ENCODE measurements around the gene TBL1X. TPM values are rescaled to one million over a fixed set of nuclear protein-coding genes. Genes with fewer than 3 reads are reported as not detected.

Gene TBL1X
- total RNA-seq, 5 donors from 2014 or later (not counting 1 experiment from before 2014, with no cell fraction given) = 21.0 to 50.8 (median 40.5) TPM

DNA sequence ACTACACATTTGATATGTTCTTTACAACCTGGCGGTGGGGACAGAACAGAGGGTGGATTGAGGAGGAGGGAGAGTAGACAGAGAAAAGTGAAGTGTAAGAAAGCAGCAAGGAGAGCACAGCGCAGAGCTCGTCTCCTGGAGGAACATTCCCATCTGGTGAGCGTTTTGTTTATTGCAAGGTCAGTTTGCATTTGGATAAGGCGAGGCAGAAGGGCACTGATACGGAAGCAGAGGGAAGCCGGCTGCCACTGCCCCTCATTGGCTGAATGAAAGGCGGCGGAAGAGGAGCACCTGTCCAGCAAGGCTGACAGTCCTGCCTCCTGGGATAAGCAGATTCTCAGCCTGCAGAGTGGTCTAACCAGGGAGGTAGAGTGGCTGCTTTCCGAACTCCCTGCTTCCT lies 217.6 kb downstream of the TBL1X start:
- H3K4me3 ChIP-seq (ENCODE audit: control insufficient read depth in 1 of 2, extremely low read depth in 1 of 2, low read length in 1 of 2) = no peak overlapping the region
- H3K36me3 Mint-ChIP-seq = peaks cover 21% of the 10 kb centered on the region
- POLR2A ChIA-PET = no interaction called here

DNA sequence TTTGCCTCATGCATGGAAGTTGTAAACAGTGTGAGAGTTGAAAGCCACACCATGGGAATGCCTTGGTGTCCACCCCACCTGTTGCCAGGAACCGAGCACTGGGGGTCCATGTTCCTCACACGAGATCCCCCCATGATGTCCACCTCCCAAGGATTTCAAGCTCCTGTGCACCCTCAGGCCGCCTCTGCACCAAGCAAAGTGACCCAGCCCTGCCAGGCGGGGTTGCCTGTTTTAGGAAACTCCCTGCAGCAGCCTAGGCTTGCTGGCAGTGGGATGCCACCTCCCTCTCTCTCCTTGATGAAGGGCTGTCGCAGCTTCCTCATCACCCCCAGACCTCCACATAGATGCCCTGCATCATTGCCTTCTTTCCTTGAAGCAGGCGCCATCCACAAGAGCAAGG lies 218.0 kb downstream of the TBL1X start:
- POLR2A ChIA-PET = no interaction called here
- Mint-ChIP-seq H3K4me3 (no peak overlapping the region), H3K27ac (no peak overlapping the region), H3K9me3 (no peaks in the 10 kb centered on the region), H3K36me3 (peaks cover 21% of the 10 kb centered on the region), H3K4me1 (peaks cover 0 to 4% (median 4%) of the 10 kb centered on the region in 3 donors), H3K27me3 (no peaks in the 10 kb centered on the region)
- WGBS (ENCODE audit: insufficient coverage) = 100% methylated on average over 2 of the region's 6 CpGs
- Histone ChIP-seq H3K9me3 (no peaks in the 10 kb centered on the region), H3K4me3 (ENCODE audit: control insufficient read depth in 1 of 2, extremely low read depth in 1 of 2, low read length in 1 of 2) (no peak overlapping the region), H3K4me1 (ENCODE audit: control insufficient read depth in 1 of 2, extremely low read depth in 1 of 2, insufficient read depth in 2 of 2, low read length in 2 of 2) (no peaks in the 10 kb centered on the region), H3K27ac (ENCODE audit: low read length) (no peak overlapping the region), H3K36me3 (ENCODE audit: control insufficient read depth in 2 of 2, extremely low read depth in 1 of 2, insufficient read depth in 1 of 2, low read length in 1 of 2) (peaks cover 0 to 5% of the 10 kb centered on the region in 2 donors), H3K27me3 (replicated peaks in 1 of 2; ENCODE audit: control insufficient read depth in 2 of 2, extremely low read depth in 1 of 2, insufficient read depth in 2 of 2, low read length in 1 of 2) (no peaks in the 10 kb centered on the region)
- ATAC-seq (replicated peaks in 1 of 4) (no peak), DNase-seq (no peak)
- CTCF ChIA-PET = no interaction called here

More for the DNA sequence above, 217.6 kb downstream of the TBL1X start:
- H3K27me3 ChIP-seq (replicated peaks in 1 of 2; ENCODE audit: control insufficient read depth in 2 of 2, extremely low read depth in 1 of 2, insufficient read depth in 2 of 2, low read length in 1 of 2) = no peaks in the 10 kb centered on the region
- Mint-ChIP-seq H3K27ac (no peak overlapping the region), H3K4me3 (no peak overlapping the region), H3K9me3 (no peaks in the 10 kb centered on the region), H3K4me1 (peaks cover 0 to 8% (median 7%) of the 10 kb centered on the region in 3 donors), H3K27me3 (no peaks in the 10 kb centered on the region)
- no peaks in the 10 kb centered on the region for H3K4me1 ChIP-seq (ENCODE audit: control insufficient read depth in 1 of 2, extremely low read depth in 1 of 2, insufficient read depth in 2 of 2, low read length in 2 of 2)
- H3K36me3 ChIP-seq (ENCODE audit: control insufficient read depth in 2 of 2, extremely low read depth in 1 of 2, insufficient read depth in 1 of 2, low read length in 1 of 2) = peaks cover 0 to 5% of the 10 kb centered on the region in 2 donors
- no peak for DNase-seq
- H3K9me3 ChIP-seq = no peaks in the 10 kb centered on the region
- CTCF ChIA-PET = no interaction called here
- no peak overlapping the region for H3K27ac ChIP-seq (ENCODE audit: low read length)
- no peak for ATAC-seq (replicated peaks in 1 of 4)
- WGBS (ENCODE audit: insufficient coverage) = 98% methylated on average over 8 of the region's 10 CpGs

DNA sequence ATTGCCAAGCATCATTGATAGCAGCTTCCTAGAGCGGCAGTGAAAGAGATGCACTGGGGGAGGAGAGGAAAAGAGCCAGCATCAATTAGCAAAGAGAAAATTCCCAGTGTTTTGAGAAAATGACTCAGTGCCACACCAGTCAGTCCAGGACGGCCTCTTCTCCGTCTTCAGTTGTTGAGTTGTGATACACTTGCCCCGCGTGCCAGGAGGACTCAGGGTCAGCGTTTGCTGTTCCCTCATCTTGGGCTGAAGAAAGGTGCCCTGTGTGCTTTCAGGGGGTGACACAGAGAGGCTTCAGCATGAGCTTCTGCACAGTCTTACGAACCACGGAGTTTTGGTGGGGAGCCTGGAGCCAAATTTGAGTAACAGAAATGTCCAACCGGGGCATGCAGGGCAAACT lies 218.5 kb downstream of the TBL1X start:
- H3K27ac ChIP-seq (ENCODE audit: low read length) = no peak overlapping the region
- peaks cover 0 to 5% of the 10 kb centered on the region in 2 donors for H3K36me3 ChIP-seq (ENCODE audit: control insufficient read depth in 2 of 2, extremely low read depth in 1 of 2, insufficient read depth in 1 of 2, low read length in 1 of 2)
- POLR2A ChIA-PET = no interaction called here
- no peak overlapping the region for H3K4me3 Mint-ChIP-seq
- no peak overlapping the region for H3K27ac Mint-ChIP-seq
- no peaks in the 10 kb centered on the region for H3K27me3 Mint-ChIP-seq
- peaks cover 26% of the 10 kb centered on the region for H3K36me3 Mint-ChIP-seq
- H3K4me3 ChIP-seq (ENCODE audit: control insufficient read depth in 1 of 2, extremely low read depth in 1 of 2, low read length in 1 of 2) = no peak overlapping the region
- CTCF ChIA-PET = no interaction called here
- H3K9me3 ChIP-seq = no peaks in the 10 kb centered on the region
- ATAC-seq (replicated peaks in 1 of 4) (no peak), DNase-seq (no peak)
- no peaks in the 10 kb centered on the region for H3K27me3 ChIP-seq (replicated peaks in 1 of 2; ENCODE audit: control insufficient read depth in 2 of 2, extremely low read depth in 1 of 2, insufficient read depth in 2 of 2, low read length in 1 of 2)
- no peaks in the 10 kb centered on the region for H3K9me3 Mint-ChIP-seq
- no peaks in the 10 kb centered on the region for H3K4me1 ChIP-seq (ENCODE audit: control insufficient read depth in 1 of 2, extremely low read depth in 1 of 2, insufficient read depth in 2 of 2, low read length in 2 of 2)
- no peaks in the 10 kb centered on the region for H3K4me1 Mint-ChIP-seq
- WGBS (ENCODE audit: insufficient coverage) = 100% methylated on average over 2 of the region's 9 CpGs

DNA sequence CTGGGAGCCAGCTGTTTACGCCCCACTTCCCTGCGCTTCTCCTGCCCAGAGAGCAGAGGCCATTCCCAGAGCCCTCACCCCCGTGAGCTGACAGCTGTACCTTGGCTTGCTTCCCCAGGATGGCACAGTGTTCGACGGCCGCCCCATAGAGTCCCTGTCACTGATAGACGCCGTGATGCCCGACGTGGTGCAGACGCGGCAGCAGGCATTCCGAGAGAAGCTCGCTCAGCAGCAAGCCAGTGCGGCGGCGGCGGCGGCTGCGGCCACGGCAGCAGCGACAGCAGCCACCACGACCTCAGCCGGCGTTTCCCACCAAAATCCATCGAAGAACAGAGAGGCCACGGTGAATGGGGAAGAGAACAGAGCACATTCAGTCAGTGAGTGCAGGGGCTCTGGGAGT lies 223.0 kb downstream of the TBL1X start:
- peaks cover 2 to 18% of the 10 kb centered on the region in 2 donors for H3K36me3 ChIP-seq (ENCODE audit: control insufficient read depth in 2 of 2, extremely low read depth in 1 of 2, insufficient read depth in 1 of 2, low read length in 1 of 2)
- no peaks in the 10 kb centered on the region for H3K9me3 ChIP-seq
- Mint-ChIP-seq H3K9me3 (no peaks in the 10 kb centered on the region), H3K36me3 (peaks cover 39% of the 10 kb centered on the region), H3K4me1 (peaks cover 0 to 4% (median 2%) of the 10 kb centered on the region in 3 donors), H3K4me3 (no peak overlapping the region), H3K27me3 (no peaks in the 10 kb centered on the region), H3K27ac (no peak overlapping the region)
- no peaks in the 10 kb centered on the region for H3K4me1 ChIP-seq (ENCODE audit: control insufficient read depth in 1 of 2, extremely low read depth in 1 of 2, insufficient read depth in 2 of 2, low read length in 2 of 2)
- POLR2A ChIA-PET = no interaction called here
- H3K27ac ChIP-seq (ENCODE audit: low read length) = no peak overlapping the region
- WGBS (ENCODE audit: insufficient coverage) = 99% methylated on average over 20 of the region's 27 CpGs
- CTCF ChIA-PET = interaction anchor here in 1 of 2 donors (0.5 kb wide), 1 partner anchor 23 kb away, joined by 5 read pairs; no protein-coding TSS in a partner anchor
- no peak overlapping the region for H3K4me3 ChIP-seq (ENCODE audit: control insufficient read depth in 1 of 2, extremely low read depth in 1 of 2, low read length in 1 of 2)
- DNase-seq (no peak), ATAC-seq (replicated peaks in 1 of 4) (no peak)
- H3K27me3 ChIP-seq (replicated peaks in 1 of 2; ENCODE audit: control insufficient read depth in 2 of 2, extremely low read depth in 1 of 2, insufficient read depth in 2 of 2, low read length in 1 of 2) = no peaks in the 10 kb centered on the region

DNA sequence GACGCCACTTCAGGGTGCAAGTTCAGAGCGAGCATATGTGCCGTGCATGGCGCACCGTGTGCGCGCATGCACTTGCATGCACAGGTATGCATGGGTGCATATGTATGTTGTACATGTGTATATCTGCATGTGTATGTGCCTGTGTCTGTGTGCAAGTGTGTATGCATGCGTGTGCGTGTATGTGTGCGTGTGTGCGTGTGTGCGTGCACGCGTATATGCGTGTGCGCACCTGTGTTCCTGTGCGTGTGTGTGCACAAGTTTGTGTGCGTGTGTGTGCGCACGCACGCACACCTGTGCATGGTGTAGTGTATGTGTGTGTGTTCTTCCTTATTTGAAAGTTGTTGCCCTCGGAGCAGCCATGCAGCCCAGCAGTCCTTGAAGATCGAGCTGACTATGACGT lies 224.0 kb downstream of the TBL1X start:
- Histone ChIP-seq H3K27me3 (replicated peaks in 1 of 2; ENCODE audit: control insufficient read depth in 2 of 2, extremely low read depth in 1 of 2, insufficient read depth in 2 of 2, low read length in 1 of 2) (no peaks in the 10 kb centered on the region), H3K9me3 (no peaks in the 10 kb centered on the region), H3K36me3 (ENCODE audit: control insufficient read depth in 2 of 2, extremely low read depth in 1 of 2, insufficient read depth in 1 of 2, low read length in 1 of 2) (peaks cover 4 to 27% of the 10 kb centered on the region in 2 donors), H3K4me1 (ENCODE audit: control insufficient read depth in 1 of 2, extremely low read depth in 1 of 2, insufficient read depth in 2 of 2, low read length in 2 of 2) (no peaks in the 10 kb centered on the region), H3K27ac (ENCODE audit: low read length) (no peak overlapping the region), H3K4me3 (ENCODE audit: control insufficient read depth in 1 of 2, extremely low read depth in 1 of 2, low read length in 1 of 2) (no peak overlapping the region)
- ChIA-PET CTCF (no interaction called here), POLR2A (interaction anchor here in 1 of 2 donors (0.7 kb wide), 1 partner anchor 133 kb away, joined by 5 read pairs; no protein-coding TSS in a partner anchor)
- Mint-ChIP-seq H3K36me3 (peaks cover 41% of the 10 kb centered on the region), H3K9me3 (no peaks in the 10 kb centered on the region), H3K27ac (no peak overlapping the region), H3K4me1 (peaks cover 0 to 8% (median 5%) of the 10 kb centered on the region in 3 donors), H3K4me3 (no peak overlapping the region), H3K27me3 (no peaks in the 10 kb centered on the region)
- DNase-seq = no peak
- 99% methylated on average over 13 of the region's 24 CpGs for WGBS (ENCODE audit: insufficient coverage)
- no peak for ATAC-seq (replicated peaks in 1 of 4)

DNA sequence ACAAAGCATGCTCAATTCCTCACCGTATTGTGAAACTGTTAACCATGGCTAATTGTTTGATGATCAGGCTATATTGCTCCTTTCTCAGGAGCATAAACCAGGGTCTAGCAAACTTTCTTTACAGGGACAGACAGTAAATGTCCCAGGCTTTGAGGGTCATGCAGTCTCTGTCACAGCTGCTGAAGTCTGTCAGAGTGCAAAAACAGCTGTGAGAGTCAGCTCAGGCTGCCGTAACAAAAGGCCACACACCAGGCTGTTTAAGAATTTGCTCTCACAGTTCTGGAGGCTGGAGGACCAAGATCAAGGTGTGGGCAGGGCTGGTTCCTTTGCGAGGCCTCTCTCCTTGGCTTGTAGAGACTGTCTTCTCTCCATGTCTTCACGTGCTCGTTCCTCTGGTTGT lies 225.2 kb downstream of the TBL1X start:
- Mint-ChIP-seq H3K9me3 (no peaks in the 10 kb centered on the region), H3K27ac (no peak overlapping the region), H3K27me3 (no peaks in the 10 kb centered on the region), H3K36me3 (peaks cover 39% of the 10 kb centered on the region), H3K4me3 (no peak overlapping the region), H3K4me1 (peaks cover 0 to 8% (median 5%) of the 10 kb centered on the region in 3 donors)
- Histone ChIP-seq H3K36me3 (ENCODE audit: control insufficient read depth in 2 of 2, extremely low read depth in 1 of 2, insufficient read depth in 1 of 2, low read length in 1 of 2) (peaks cover 5 to 28% of the 10 kb centered on the region in 2 donors), H3K27me3 (replicated peaks in 1 of 2; ENCODE audit: control insufficient read depth in 2 of 2, extremely low read depth in 1 of 2, insufficient read depth in 2 of 2, low read length in 1 of 2) (no peaks in the 10 kb centered on the region), H3K4me3 (ENCODE audit: control insufficient read depth in 1 of 2, extremely low read depth in 1 of 2, low read length in 1 of 2) (no peak overlapping the region), H3K4me1 (ENCODE audit: control insufficient read depth in 1 of 2, extremely low read depth in 1 of 2, insufficient read depth in 2 of 2, low read length in 2 of 2) (no peaks in the 10 kb centered on the region), H3K27ac (ENCODE audit: low read length) (no peak overlapping the region), H3K9me3 (no peaks in the 10 kb centered on the region)
- ChIA-PET CTCF (no interaction called here), POLR2A (no interaction called here)
- WGBS (ENCODE audit: insufficient coverage) = 93% methylated on average over 3 of the region's 5 CpGs
- DNase-seq (no peak), ATAC-seq (replicated peaks in 1 of 4) (no peak)

All from T-cell (primary cell).